ENCODE data around the gene AK9.

GRCh38 chr6:109453594-109454495 lies 237.2 kb downstream of the AK9 start:
- no peak for TF ChIP-seq RCOR1 (IDR thresholded peaks at IDR 0.05; ENCODE audit: insufficient replicate concordance, low read length)
- TF ChIP-seq CTCF (conservative IDR thresholded peaks at IDR 0.05; ENCODE audit: low read depth, low read length) = no peak
- TF ChIP-seq POLR2A (IDR thresholded peaks at IDR 0.05; ENCODE audit: low read depth, low read length) = no peak
- no peak for TF ChIP-seq RAD21 (IDR thresholded peaks at IDR 0.05; ENCODE audit: low read length)
- no peak for TF ChIP-seq MXI1 (IDR thresholded peaks at IDR 0.05; ENCODE audit: borderline replicate concordance, low read depth, low read length)
- no peak for TF ChIP-seq ELK1 (IDR thresholded peaks at IDR 0.05; ENCODE audit: borderline replicate concordance, low read depth, low read length)
- no peak for TF ChIP-seq MAFK (IDR thresholded peaks at IDR 0.05; ENCODE audit: low read depth, low read length)
- TF ChIP-seq USF2 (IDR thresholded peaks at IDR 0.05; ENCODE audit: low read depth, low read length) = no peak
- no peak for TF ChIP-seq RFX5 (IDR thresholded peaks at IDR 0.05; ENCODE audit: low read depth, low read length)
- no peak for TF ChIP-seq CHD1 (IDR thresholded peaks at IDR 0.05; ENCODE audit: low read depth, low read length)
- TF ChIP-seq BHLHE40 (IDR thresholded peaks at IDR 0.05; ENCODE audit: low read depth, low read length) = no peak
- no peak for TF ChIP-seq NFE2L2 (IDR thresholded peaks at IDR 0.05; ENCODE audit: low read depth, low read length)
- no peak for TF ChIP-seq MAZ (IDR thresholded peaks at IDR 0.05; ENCODE audit: borderline replicate concordance, low read depth, low read length)
- no peak for TF ChIP-seq FOS (IDR thresholded peaks at IDR 0.05; ENCODE audit: low read depth, low read length)
